ENCODE results near the gene GTF2A1.
"Not testable (repeated sequence)": the region's sequence is repeated elsewhere in the genome, so short reads cannot be mapped to it uniquely, and the experiment has no call there.

The GTF2A1 gene

DNA sequence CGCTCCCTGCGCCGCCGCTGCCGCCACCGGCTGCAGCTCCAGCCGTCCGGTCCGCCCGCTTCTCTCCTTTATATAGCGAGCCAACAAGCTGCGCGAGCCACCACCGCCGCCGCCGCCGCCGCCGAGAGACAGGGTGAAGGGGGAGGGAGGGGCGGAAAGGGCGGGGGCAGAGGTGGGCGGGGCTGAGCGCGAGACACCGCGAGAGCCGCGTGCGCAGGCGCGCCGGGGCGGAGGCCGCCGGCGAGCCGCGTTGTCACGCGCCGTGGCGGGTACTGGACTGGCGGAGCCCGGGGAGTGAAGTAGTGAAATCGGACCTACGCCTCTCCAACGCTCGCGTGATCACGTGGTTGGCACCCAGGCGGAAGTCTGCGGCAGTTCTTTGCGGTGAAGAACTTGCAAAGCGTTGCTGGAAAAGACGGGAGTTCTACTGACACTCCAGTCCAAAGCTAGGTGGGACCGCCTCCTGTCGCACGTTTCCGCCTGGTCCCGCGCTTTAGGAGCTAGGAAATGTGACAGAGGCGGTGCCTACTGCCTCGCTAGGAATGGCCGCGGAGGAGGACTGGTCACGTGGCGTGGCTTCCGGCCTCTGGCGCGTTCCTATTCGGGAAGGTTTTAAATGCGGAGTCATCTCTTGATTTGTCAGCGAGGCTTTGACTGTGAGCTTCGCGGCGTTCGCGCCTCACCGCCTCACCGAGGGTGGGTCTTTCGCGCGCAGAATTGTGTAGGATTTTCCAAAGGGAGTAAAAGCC lies at the start of gene GTF2A1:
Gene GTF2A1 (minus strand): TSS at position 130 of the 749 bp plus-strand sequence. CDS start 441 bp downstream, outside the sequence.
- peak; percentile 13 for FAIRE-seq

DNA sequence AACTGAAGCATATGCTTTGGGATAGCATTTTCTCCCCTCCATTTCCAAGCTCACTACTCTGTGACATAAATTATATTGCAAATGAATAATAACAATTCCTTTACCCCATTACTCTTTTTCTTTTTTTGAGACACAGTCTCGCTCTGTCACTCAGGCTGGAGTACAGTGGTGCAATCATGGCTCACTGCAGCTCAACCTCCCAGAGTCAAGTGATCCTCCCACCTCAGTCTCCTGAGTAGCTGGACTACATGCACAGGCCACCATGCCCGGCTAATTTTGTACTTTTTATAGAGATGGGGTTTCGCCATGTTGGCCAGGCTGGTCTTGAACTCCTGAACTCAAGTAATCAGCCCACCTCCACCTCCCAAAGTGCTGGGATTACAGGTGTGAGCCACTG lies 49.2 kb upstream of the GTF2A1 start:
- FAIRE-seq: no peak

DNA sequence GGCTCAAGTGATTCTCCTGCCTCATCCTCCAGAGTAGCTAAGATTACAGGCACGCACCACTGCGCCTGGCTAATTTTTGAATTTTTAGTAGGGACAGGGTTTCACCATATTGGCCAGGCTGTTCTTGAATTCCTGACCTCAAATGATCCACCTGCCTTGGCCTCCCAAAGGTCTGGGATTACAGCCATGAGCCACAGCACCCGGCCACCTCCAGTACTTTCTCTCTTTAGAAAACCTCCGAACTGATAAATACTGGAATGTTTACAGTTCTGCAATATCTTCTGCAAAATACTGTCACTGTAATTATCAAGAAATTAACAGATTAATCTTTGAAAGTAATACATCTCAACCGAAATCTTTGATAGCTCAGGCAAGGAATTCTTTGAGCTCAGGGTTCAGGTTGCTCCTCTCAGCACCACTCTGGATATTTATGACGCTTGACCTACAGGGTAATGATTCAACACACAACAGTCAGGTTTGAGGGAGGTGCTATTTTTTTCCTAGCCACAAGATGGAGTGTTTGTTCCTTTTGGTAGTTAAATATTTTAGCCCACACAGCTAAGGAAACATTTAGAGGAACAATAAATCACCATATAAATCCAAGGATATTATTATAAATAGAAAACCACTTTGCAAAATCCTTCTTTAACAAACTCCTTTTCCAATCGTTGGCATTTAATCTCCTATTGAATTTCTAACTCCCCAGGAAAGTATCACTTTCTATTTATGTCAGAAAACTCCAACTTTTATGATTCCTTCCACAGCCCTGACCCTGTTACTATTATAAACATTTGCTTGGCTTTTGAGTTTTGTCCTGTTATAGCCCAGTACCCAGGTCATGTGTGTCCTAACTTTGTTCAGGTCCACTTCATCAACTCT lies 48.6 kb upstream of the GTF2A1 start:
- FAIRE-seq: peak; percentile 99

DNA sequence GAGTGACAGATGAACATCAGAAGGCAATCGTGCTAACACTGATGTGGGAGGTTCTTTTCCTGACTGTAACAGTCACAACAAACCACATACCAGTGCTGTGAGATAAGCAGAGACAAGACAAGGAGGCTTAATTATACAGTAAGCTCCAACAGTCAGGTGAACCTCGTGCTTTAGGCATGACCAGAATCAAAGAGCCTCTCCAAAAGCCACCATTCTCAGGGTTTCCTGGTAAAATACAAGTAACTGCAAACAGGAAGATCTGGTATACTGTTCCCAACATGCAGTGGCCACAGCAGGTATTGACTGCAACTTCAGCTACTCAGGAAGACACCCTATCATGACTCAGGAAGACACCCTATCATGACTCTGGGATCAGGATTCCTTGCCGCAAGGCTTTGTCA lies 47.3 kb upstream of the GTF2A1 start:
- FAIRE-seq: no peak

GRCh38 chr14:81265636-81266169 lies 44.9 kb upstream of the GTF2A1 start:
- no peak for FAIRE-seq

DNA sequence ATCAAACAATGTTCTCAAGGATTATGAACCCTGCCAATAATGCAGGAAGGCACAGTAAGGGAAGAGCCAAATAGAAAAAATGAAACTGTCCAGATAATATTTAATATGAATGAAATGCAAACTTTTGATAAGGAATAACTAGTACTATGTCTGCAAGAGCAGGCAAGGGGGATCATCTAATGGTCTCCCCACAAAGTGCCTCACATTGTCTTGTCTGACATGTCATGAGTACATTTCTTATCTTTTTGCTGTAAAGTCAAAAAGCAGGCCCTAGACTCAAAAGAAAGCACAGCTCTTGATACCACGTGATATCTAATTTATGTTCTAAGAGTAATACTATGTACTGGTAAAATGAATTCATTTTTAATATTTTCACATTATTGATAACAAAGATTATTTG lies 43.9 kb upstream of the GTF2A1 start:
- no peak for FAIRE-seq

- no peak for FAIRE-seq
These were observed 43.1 kb upstream of the GTF2A1 start for GRCh38 chr14:81263777-81264410.

GRCh38 chr14:81261176-81261575 lies 40.4 kb upstream of the GTF2A1 start:
- no peak for FAIRE-seq

GRCh38 chr14:81260732-81261131 lies 40.0 kb upstream of the GTF2A1 start:
- no peak for FAIRE-seq

DNA sequence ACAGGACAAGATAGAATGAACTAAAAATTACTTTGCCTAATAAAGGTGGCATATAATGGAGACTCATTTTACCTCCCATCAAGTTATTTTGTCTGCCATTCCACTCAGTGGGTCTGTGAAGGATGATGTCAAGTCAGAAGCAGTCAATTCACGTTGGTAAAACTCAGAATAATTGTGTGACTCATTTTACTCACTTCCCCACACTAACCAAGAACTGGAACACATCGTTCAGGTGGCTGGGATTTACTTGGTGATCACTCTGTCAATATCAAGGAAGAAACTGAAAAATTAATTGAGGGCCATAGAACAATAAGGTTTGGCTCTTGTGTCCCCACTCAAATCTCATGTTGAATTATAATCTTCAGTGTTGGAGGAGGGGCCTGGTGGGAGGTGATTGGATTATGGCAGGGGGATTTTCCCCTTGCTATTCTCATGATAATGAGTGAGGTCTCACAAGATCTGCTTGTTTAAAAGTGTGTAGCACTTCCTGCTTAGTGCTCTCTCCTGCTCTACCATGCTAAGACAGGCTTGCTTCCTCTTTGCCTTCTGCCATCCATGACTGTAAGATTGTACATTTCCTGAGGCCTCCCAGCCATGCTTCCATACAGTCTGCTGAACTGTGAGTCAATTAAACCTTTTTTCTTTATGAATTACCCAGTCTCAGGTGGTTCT lies 35.7 kb upstream of the GTF2A1 start:
- FAIRE-seq: no peak

DNA sequence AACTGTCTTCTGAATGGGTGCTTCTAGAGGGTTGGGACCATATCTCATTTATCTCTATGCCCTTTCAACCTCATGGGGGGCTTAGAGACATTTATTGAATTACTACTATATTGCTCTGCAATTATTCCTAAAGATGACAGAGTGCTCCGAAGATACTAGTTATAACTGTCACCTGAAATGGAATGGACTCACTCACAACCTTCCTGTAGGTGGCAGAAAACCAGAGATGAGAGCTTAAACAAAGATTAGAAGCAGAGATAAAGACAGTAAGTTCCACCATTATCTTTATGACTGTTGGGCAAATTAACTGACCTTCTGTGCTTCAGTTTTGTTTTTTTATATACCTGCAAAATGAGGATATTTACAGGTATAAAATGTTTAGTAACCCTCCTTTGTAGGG lies 31.5 kb upstream of the GTF2A1 start:
- FAIRE-seq: no peak

GRCh38 chr14:81247271-81247766 lies 26.6 kb upstream of the GTF2A1 start:
- FAIRE-seq: no peak

DNA sequence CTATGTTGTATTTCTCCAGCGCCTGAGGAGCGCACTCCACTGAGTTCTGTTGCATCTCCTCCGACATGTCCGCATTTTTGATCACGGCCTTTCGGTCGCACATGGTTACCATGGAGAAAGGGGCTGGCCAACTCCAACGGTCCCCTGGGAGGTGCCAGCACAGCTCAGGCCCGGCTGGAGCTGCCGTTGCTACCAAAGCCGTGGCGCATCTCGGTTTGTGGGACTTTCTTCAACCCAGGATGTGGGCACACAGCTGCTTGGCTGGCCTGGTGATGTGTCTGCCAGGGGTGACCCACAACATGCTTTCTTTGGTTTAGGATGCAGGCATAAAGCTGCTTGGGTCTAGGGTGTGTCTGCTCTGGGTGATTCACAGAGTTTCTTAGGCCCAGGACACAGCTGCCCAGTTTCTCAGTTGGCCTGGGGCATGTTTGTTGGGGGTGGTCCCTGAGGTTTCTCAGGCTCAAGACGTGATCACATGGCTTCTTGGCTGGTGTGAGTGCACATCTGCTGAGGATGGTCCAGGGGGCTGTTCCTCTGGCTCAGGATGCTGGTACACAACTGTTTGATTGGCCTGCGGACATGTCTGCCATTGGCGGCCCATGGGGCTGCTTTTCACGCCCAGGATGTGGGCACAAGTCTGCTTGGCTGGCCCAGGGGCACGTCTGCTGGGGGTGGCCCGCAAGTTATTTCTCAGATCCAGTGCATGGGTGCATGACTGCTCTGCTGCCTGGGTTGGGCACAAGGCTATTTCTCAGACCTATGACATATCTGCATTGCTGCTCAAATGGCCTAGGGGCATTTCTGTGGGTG lies 25.9 kb upstream of the GTF2A1 start:
- FAIRE-seq: no peak

DNA sequence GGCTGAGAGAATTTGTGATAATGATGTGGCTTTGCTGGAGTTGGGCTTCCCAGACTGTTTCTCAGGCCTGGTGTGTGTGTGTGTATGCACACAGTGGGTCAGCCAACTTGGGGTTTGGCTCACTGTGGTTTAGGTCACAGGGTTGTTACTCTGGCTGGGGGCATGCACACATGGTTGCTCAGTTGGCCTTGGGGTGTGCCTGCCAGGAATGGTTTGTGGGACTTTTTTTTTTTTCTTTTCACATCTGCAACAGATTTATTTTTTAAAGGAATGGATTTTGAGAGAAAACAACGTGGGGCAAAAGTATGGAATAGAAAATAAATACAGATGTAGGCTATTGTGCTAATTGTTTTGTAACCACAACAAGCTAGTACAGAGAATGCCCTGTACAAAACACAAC lies 25.0 kb upstream of the GTF2A1 start:
- FAIRE-seq: no peak

DNA sequence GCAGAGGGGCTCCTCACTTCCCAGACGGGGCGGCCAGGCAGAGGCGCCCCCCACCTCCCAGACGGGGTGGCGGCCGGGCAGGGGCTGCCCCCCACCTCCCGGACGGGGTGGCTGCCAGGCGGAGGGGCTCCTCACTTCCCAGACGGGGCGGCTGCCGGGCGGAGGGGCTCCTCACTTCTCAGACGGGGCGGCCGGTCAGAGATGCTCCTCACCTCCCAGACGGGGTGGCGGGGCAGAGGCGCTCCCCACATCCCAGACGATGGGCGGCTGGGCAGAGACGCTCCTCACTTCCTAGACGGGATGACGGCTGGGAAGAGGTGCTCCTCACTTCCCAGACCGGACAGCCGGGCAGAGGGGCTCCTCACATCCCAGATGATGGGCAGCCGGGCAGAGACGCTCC lies 23.7 kb upstream of the GTF2A1 start:
- FAIRE-seq: not testable (repeated sequence)

- no peak for FAIRE-seq
These were observed 22.7 kb upstream of the GTF2A1 start for GRCh38 chr14:81243499-81243898.

DNA sequence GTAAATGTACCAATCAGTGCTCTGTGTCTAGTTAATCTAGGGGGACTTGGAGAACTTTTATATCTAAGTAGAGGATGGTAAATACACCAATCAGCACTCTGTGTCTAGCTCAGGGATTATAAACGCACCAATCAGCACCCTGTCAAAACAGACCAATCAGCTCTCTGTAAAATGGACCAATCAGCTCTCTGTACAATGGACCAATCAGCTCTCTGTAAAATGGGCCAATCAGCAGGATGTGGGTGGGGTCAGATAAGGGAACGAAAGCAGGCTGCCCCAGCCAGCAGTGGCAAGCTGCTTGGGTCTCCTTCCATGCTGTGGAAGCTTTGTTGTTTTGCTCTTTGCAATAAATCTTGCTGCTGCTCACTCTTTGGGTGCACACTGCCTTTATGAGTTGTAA lies 16.1 kb upstream of the GTF2A1 start:
- not testable (repeated sequence) for FAIRE-seq

DNA sequence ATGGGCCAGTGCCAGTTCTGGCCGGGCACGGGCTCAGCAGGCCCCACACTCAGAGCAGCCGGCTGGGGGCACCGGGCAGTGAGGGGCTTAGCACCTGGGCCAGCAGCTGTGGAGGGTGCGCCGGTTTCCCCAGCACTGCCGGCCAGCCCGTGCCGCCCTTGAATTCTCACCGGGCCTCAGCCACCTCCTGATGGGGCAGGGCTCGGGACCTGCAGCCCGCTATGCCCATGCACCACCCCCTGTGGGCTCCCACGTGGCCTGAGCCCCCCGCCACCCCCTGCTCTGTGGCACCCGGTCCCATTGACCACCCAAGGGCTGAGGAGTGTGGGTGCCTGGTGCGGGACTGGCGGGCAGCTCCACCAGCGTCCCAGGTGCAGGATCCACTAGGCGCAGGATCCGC lies 15.4 kb upstream of the GTF2A1 start:
- no peak for FAIRE-seq

DNA sequence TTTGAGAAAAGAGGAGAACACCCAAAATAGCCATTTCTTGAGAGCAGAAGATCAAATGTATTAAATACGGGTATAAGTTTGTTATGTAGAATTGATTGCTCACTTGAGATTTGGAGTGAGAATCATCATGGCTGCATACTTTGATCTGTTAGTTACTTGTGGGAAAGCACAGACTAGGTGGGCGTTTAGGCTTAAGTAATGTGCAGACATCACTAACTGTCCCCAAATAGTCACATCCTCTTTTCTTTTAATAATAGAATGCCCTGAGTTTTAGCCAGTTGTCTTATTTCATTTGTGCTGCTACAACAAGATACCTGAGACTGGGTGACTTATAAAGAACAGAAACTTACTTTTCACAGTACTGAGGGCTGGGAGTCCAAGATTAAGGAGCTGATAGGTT lies 14.3 kb upstream of the GTF2A1 start:
- FAIRE-seq: no peak

GRCh38 chr14:81234278-81234677 lies 13.5 kb upstream of the GTF2A1 start:
- FAIRE-seq: no peak

- FAIRE-seq: no peak
These were observed 12.9 kb upstream of the GTF2A1 start for GRCh38 chr14:81233615-81234014.

- FAIRE-seq: no peak
These were observed 10.8 kb upstream of the GTF2A1 start for GRCh38 chr14:81231540-81231939.
